T-helper 17 cell (primary cell): ENCODE results near the gene EEF1B2. TPM values are rescaled to one million over a fixed set of nuclear protein-coding genes. Genes with fewer than 3 reads are reported as not detected.

Experiments
- ATAC-seq: fragments of 150-1000 bp; cut with Tn5 transposase; 2 replicates; pipeline ENCODE4 v1.10.0; 2021; ENCODE audit warnings: mild to moderate bottlenecking, moderate library complexity
- DNase-seq, 3 donors: peaks; one replicate each; pipeline versions ENCODE4 v3.0.0 to v3.0.0-alpha.2; 2020 to 2021
- H3K9me3 ChIP-seq: one replicate; pipeline ENCODE4 v1.7.0; 2013; ENCODE audit warnings: low read length, mild to moderate bottlenecking; ENCODE audit not compliant: control insufficient read depth, poor library complexity, severe bottlenecking
- H3K27ac Mint-ChIP-seq: one replicate; pipeline ENCODE4 v1.8.0; 2022; ENCODE audit warnings: mild to moderate bottlenecking, moderate library complexity, mixed read lengths
- H3K27me3 Mint-ChIP-seq: one replicate; pipeline ENCODE4 v1.8.0; 2022; ENCODE audit warnings: mixed read lengths
- H3K36me3 Mint-ChIP-seq: one replicate; pipeline ENCODE4 v1.8.0; 2022; ENCODE audit warnings: low read depth, mixed read lengths
- H3K4me1 Mint-ChIP-seq: one replicate; pipeline ENCODE4 v1.8.0; 2022; ENCODE audit warnings: mild to moderate bottlenecking, mixed read lengths
- H3K4me3 Mint-ChIP-seq: one replicate; pipeline ENCODE4 v1.8.0; 2022; ENCODE audit warnings: mild to moderate bottlenecking, moderate library complexity, mixed read lengths
- total RNA-seq, 4 donors: library from RNA in 2 of 4; stranded (reverse) in 2 of 4; gene quantifications; one replicate each; pipeline ENCODE4 v1.2.3 and lab custom pipeline; 2022 to 2026

Gene EEF1B2
- total RNA-seq, 2 donors from 2014 or later, result 881 to 966 TPM

DNA sequence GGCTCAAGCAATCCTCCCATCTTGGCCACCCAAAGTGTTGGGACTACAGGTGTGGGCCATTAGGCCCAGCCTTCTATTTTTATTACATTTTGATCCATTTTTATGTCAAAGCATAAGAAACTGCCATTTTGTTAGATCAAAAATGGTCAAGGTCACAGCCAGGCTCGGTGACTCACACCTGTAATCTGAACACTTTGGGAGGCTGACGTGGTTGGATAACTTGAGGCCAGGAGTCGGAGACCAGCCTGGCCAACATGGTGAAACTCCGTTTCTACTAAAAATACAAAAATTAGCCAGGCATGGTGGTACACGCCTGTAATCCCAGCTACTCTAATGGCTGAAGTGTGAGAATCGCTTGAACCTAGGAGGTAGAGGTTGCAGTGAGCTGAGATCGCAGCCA lies 49.2 kb downstream of the EEF1B2 start:
- H3K4me3 Mint-ChIP-seq, result no peak overlapping the region
- H3K27ac Mint-ChIP-seq, result no peak overlapping the region
- no peaks in the 10 kb centered on the region for H3K36me3 Mint-ChIP-seq
- H3K27me3 Mint-ChIP-seq, result no peaks in the 10 kb centered on the region
- peaks cover 9% of the 10 kb centered on the region for H3K4me1 Mint-ChIP-seq
- H3K9me3 ChIP-seq, result no peaks in the 10 kb centered on the region
- DNase-seq (no peak), ATAC-seq (no peak)

DNA sequence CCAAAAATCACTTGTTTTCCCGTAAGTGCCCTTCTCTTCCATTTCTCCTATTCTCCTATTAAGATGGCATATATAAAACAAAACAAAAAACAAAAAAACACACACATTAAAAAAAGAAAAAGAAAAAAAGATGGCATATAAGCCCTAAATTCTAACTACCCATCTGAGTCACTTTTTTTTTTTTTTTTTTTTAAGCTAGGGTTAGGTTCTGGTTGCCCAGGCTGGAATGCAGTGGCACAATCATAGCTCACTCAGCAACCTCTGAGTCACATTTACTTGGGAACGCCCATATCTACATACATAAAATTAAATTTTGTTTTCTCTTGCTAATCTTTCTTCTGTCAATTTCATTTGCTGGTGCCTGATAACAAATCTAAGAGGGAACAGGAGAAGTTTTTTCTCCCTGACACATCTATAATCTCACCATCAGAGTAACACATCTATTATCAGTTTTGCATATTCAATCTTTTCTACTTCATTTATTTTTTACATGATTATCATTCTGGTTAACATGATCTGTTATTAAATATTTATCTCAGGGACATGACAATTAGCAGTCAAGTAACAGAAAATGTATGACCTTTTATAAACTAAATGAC lies 52.1 kb downstream of the EEF1B2 start:
- ATAC-seq (no peak), DNase-seq (no peak)
- Mint-ChIP-seq H3K27ac (no peak overlapping the region), H3K27me3 (peaks cover 9% of the 10 kb centered on the region), H3K36me3 (no peaks in the 10 kb centered on the region), H3K4me1 (peaks cover 8% of the 10 kb centered on the region), H3K4me3 (no peak overlapping the region)
- no peaks in the 10 kb centered on the region for H3K9me3 ChIP-seq

Other genes with a start within 250 kb of the EEF1B2 start
- gene INO80D, start 73.7 kb upstream of the EEF1B2 start, total RNA-seq, result 10 to 100 TPM; 52.7 to 53.0 TPM
- 10 to 100 TPM; 30.9 to 35.2 TPM for gene NDUFS1, start 451 bp upstream of the EEF1B2 start, total RNA-seq
- gene ZDBF2, start 114.8 kb downstream of the EEF1B2 start, total RNA-seq, result 10 to 100 TPM; 14.0 to 23.2 TPM